HG02840 (cell line): ENCODE results near the gene IL1RL2.

Source experiments
- ATAC-seq: cut with Tn5 transposase; IDR thresholded peaks from one replicate; pipeline ENCODE4 v1.9.1; 2021; ENCODE audit warnings: mild to moderate bottlenecking, moderate library complexity, moderate number of reproducible peaks; ENCODE audit not compliant: unreplicated experiment, low FRiP score

The IL1RL2 gene

GRCh38 chr2:102258386-102259074 is 71.7 kb downstream of the IL1RL2 start:
- no peak for ATAC-seq

- ATAC-seq: no peak
Observed at GRCh38 chr2:102261467-102262135, 74.8 kb downstream of the IL1RL2 start.

DNA sequence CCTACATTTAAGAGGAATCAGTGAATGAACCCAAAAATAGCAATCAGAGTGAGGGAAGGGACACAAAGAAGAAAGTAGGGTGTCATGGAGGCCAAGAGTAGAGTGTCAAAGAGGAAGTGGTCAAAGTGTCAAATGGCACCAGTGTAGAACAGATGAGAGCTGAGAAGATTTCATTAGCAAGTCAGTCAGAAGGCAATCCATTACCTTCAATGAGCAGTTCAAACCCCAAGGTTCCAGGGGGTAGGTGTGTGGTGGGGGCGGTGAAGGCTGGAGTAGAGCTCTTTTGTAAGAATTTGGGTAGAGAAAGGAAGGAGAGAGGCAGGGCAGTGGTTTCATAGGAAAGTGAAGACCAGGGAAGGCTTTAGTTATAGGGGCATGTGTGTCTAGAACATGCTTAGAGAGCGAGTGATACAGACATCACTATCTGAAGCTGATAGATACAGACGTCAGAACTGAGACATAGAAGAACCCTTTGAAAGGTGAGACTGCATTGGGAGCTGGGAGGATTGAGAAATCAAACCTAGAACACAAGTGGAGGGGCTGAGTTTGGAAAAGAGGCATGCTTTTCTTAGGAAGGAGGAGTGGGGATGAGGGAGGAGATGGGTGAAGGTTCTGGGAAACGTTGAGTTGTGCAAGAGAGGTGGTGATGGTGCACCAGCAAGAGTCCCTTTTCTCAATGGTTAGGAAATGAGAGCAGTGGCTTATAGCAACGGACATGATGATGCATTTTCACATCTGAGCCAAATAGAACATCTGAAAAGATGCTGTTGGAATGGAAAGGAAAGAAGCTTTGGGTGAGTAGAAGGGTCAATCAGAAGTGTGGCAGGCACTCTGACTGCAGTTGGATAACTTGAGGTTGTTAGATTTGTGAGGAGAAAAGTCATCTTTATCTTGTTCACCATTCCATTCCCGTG is 75.7 kb downstream of the IL1RL2 start:
- no peak for ATAC-seq

DNA sequence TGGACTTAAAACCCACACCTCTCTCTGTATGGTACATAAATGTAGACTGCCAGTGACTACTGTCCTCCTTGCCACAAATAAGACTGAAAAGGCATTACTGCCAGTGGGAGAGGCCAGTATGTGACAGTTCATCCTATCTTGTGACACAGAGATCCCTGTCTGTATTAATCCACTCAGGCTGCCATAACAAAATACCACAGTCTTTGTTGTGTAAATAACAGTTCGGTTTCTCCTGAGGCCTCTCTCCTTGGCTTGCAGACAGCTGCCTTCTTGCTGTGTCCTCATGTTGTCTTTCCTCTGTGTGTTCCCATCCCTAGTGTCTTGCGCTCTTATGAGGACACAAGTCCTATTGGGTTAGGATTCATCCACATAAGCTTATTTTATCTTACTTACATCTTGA is 78.1 kb downstream of the IL1RL2 start:
- no peak for ATAC-seq

GRCh38 chr2:102266204-102266603 is 79.4 kb downstream of the IL1RL2 start:
- no peak for ATAC-seq

DNA sequence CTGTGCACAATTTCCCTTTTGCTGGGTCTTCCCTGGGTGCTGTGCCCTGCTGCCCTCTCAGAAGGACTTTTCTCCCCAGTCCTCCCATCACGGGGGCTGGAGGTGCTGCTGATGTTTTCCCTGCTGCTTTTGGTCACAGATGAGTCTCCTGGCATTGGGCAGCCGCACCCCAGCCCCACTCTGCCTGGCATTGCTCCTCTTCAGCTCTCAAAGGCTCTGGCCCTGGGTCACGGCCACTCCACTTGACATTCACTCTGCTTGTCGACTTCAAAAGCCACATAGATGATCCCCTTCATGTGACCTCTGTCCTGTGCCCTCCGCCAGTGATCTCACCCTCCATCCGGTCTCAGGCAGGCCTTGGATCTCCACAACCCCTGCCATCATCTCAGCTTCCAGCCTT is 81.0 kb downstream of the IL1RL2 start:
- ATAC-seq: no peak

GRCh38 chr2:102268510-102269199 is 81.8 kb downstream of the IL1RL2 start:
- ATAC-seq: no peak

DNA sequence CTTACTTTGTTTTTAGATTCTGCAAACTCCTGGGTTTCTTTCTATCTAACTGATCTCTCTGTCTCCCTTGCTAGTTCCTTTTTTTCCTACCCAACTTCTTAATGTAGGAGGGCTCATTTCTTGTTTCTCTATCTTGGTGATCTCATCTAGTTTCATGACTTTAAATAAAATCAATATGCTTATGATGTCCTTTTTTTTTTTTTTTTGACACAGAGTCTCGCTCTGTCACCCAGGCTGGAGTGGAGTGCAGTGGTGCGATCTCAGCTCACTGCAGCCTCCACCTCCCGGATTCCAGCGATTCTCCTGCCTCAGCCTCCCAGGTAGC is 82.3 kb downstream of the IL1RL2 start:
- no peak for ATAC-seq

DNA sequence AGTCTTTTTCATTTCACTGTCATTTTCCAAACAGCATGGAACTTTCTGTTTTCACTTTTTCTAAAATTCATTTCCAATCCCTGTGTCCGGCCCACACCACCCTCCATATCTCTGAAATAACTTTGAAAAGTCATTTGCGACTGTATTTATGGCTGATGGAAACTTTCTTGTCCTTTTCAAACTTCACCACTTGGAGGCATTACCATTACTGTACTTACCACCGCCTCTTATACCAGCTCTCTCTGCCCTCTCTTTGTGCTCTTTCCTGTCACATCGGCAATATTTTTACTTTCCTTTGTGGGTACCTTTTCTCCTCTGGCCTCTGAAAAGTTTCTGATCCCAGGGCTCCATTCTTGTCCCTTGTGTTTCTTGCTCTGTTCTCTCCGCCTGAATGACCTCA is 85.0 kb downstream of the IL1RL2 start:
- ATAC-seq: no peak

- no peak for ATAC-seq
Observed at GRCh38 chr2:102273619-102274211, 86.9 kb downstream of the IL1RL2 start.

- no peak for ATAC-seq
Observed at GRCh38 chr2:102276549-102277201, 89.9 kb downstream of the IL1RL2 start.

- ATAC-seq: no peak
Observed at GRCh38 chr2:102277202-102277700, 90.4 kb downstream of the IL1RL2 start.

- no peak for ATAC-seq
Observed at GRCh38 chr2:102278720-102279390, 92.0 kb downstream of the IL1RL2 start.

DNA sequence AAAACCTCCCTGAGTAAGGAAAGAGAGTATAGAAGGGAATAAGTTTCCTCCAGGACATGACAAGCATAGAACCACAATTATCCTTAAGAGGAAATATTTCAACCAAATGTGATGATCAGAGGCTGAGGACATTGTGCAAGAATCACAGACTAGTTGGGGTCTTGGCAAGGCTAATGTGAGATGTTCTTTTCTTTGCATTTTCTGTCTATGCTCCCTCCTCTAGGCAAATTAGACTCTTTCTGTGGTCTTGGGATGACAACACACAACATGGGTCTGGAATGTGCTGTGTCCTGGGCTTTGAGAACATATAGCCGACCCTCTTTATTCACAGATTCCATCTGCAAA is 92.5 kb downstream of the IL1RL2 start:
- ATAC-seq: no peak

- ATAC-seq: no peak
Observed at GRCh38 chr2:102282678-102283091, 95.9 kb downstream of the IL1RL2 start.

DNA sequence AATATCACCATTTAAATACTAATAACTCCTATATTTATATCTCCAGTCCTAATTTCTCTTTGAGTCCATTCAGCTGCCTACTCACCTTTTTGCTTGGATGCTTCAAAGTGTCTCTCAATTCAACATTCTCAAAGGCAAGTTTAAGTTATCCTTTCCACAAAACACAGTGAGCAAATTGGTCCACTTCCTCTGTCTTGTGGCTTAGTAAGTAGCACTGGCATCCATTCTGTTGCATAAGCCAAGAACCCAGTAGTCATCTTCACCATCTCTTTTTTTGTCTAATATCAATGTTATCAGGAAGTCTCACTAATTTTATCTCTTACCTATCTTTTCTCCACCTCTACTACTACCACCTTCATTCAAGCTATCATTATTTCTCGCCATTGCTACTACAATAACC is 97.2 kb downstream of the IL1RL2 start:
- no peak for ATAC-seq

GRCh38 chr2:102284611-102285010 is 97.8 kb downstream of the IL1RL2 start:
- ATAC-seq: no peak

DNA sequence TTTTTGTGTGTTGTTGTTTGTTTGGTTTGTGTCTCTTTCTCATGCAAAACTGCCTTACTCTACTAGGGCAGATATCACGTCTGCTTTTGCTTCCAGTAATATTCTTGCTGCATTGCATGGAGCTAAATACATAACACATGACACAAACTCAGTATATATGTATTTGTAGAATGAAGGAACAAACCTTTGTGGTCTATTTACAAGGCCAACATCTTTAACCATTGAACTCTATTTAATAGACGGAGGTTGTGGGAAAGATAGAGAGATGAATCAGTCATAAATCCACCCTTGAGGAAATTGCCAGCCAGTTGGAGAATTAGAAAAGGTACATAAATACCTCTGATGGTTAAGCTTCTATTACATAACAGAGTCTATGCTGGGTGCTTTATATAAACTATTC is 98.5 kb downstream of the IL1RL2 start:
- no peak for ATAC-seq

- ATAC-seq: no peak
Observed at GRCh38 chr2:102286041-102286440, 99.2 kb downstream of the IL1RL2 start.
